AG04450 (cell line): ENCODE results near the gene TMBIM4. TPM values are rescaled to one million over a fixed set of nuclear protein-coding genes. Genes with fewer than 3 reads are reported as not detected.
A peak's percentile ranks its signal among the peaks of the same experiment; 100 is the strongest.

Source experiments
- CTCF ChIA-PET: fragments of 300-600, 350-600 bp; formaldehyde crosslinking; extraction: SDS; loops from one replicate; lab custom pipeline; 2022; ENCODE audit warnings: antibody characterized with exemption, inconsistent platforms; lab: Charles Lee
- POLR2A ChIA-PET: fragments of 350-600 bp; formaldehyde crosslinking; extraction: SDS; loops from one replicate; lab custom pipeline; 2021; ENCODE audit warnings: antibody characterized with exemption, inconsistent platforms; lab: Yijun Ruan, JAX
- DNase-seq: peaks from one replicate; pipeline ENCODE4 v3.0.0-alpha.2; 2011; ENCODE audit warnings: low read depth, low spot score
- H3K27ac ChIP-seq: one replicate; pipeline ENCODE4 v1.5.1; 2012; ENCODE audit warnings: low read depth, low read length, control low read depth
- H3K27me3 ChIP-seq: one replicate; pipeline ENCODE4 v1.6.0; 2012; ENCODE audit warnings: low read length; ENCODE audit not compliant: control insufficient read depth, insufficient read depth
- H3K4me3 ChIP-seq: 2 replicates; pipeline ENCODE4 v1.5.1; 2011; ENCODE audit warnings: mild to moderate bottlenecking, low read depth, low read length, control low read depth
- H3K9me3 ChIP-seq: 2 replicates; pipeline ENCODE4 v1.5.1; 2012; ENCODE audit warnings: low read length; ENCODE audit not compliant: control insufficient read depth, insufficient read depth
- CTCF ChIP-seq: IDR thresholded peaks from 2 replicates; pipeline ENCODE4 v1.5.1; 2011; ENCODE audit warnings: low read depth, low read length, control low read depth, inconsistent platforms
- polyA plus RNA-seq: library from polyadenylated mRNA; depleted of rRNA; stranded (reverse); fragments of >200 nt; gene quantifications from 2 replicates; pipeline ENCODE4 v1.2.3, GENCODE V29; 2011

TMBIM4 gene
- polyA plus RNA-seq, 1 experiment, result 140 TPM

- Histone ChIP-seq H3K27me3 (no peaks in the 10 kb centered on the region), H3K9me3 (no peaks in the 10 kb centered on the region), H3K4me3 (no peak overlapping the region), H3K27ac (no peak overlapping the region)
- ChIA-PET POLR2A (no interaction called here), CTCF (no interaction called here)
- no peak for TF ChIP-seq CTCF
- no peak for DNase-seq
Observed at GRCh38 chr12:66109056-66109455, 60.7 kb downstream of the TMBIM4 start.

GRCh38 chr12:66108386-66108785 is 61.4 kb downstream of the TMBIM4 start:
- DNase-seq, result no peak
- ChIA-PET POLR2A (no interaction called here), CTCF (interaction anchor here (1.1 to 1.8 kb wide), 7 partner anchors 12 to 807 kb away, joined by 4 to 13 read pairs (median 6); no protein-coding TSS in a partner anchor)
- Histone ChIP-seq H3K9me3 (no peaks in the 10 kb centered on the region), H3K27me3 (no peaks in the 10 kb centered on the region), H3K4me3 (no peak overlapping the region), H3K27ac (no peak overlapping the region)
- TF ChIP-seq CTCF, result no peak

- Histone ChIP-seq H3K27ac (no peak overlapping the region), H3K27me3 (no peaks in the 10 kb centered on the region), H3K4me3 (no peak overlapping the region), H3K9me3 (no peaks in the 10 kb centered on the region)
- peak; percentile 88 for DNase-seq
- TF ChIP-seq CTCF, result peak; percentile 80
- ChIA-PET POLR2A (no interaction called here), CTCF (interaction anchor here (0.6 to 2.9 kb wide), 32 partner anchors 9 to 1216 kb away, joined by 3 to 13 read pairs (median 4); no protein-coding TSS in a partner anchor)
Observed at GRCh38 chr12:66107451-66107915, 62.3 kb downstream of the TMBIM4 start.

- no peak for DNase-seq
- CTCF ChIA-PET, result interaction anchor here (1.2 to 1.9 kb wide), 3 partner anchors 500 to 1212 kb away, joined by 3 to 4 read pairs (median 4); no protein-coding TSS in a partner anchor
- peak; percentile 36 for TF ChIP-seq CTCF
- Histone ChIP-seq H3K27ac (no peak overlapping the region), H3K4me3 (no peak overlapping the region), H3K9me3 (peaks cover 9% of the 10 kb centered on the region), H3K27me3 (no peaks in the 10 kb centered on the region)
- POLR2A ChIA-PET, result no interaction called here
Observed at GRCh38 chr12:66103016-66103913, 66.5 kb downstream of the TMBIM4 start.
